WTC11 (cell line): ENCODE measurements around the gene NAT8L. TPM values are rescaled to one million over a fixed set of nuclear protein-coding genes. Genes with fewer than 3 reads are reported as not detected.

Source experiments
- ATAC-seq: fragments of 200-7000 bp; cut with Tn5 transposase; 2 replicates; pipeline ENCODE4 v1.10.0; 2021; ENCODE audit warnings: mild to moderate bottlenecking, moderate library complexity
- CTCF ChIA-PET: fragments of 300-600 bp; sonication (Branson Sonifier 250); formaldehyde crosslinking; loops from one replicate; lab custom pipeline; 2021; ENCODE audit warnings: antibody characterized with exemption; lab: Charles Lee
- POLR2A ChIA-PET: fragments of 350-600 bp; sonication (Branson Sonifier 250); formaldehyde crosslinking; loops from one replicate; lab custom pipeline; 2021; ENCODE audit warnings: antibody characterized with exemption; lab: Charles Lee
- DNase-seq: peaks from one replicate; pipeline ENCODE4 v3.0.0; 2021; ENCODE audit warnings: low spot score
- H3K27ac Mint-ChIP-seq: 2 replicates; pipeline ENCODE4 v1.8.0; 2021; ENCODE audit warnings: mixed read lengths
- H3K27me3 Mint-ChIP-seq: 2 replicates; pipeline ENCODE4 v1.8.0; 2021; ENCODE audit warnings: low read depth, mild to moderate bottlenecking, moderate library complexity, mixed read lengths
- H3K36me3 Mint-ChIP-seq: 2 replicates; pipeline ENCODE4 v1.8.0; 2021; ENCODE audit warnings: mixed read lengths
- H3K4me1 Mint-ChIP-seq: 2 replicates; pipeline ENCODE4 v1.8.0; 2022; ENCODE audit warnings: mixed read lengths
- H3K4me3 Mint-ChIP-seq: 2 replicates; pipeline ENCODE4 v1.8.0; 2021; ENCODE audit warnings: mild to moderate bottlenecking, moderate library complexity, mixed read lengths
- H3K9me3 Mint-ChIP-seq: 2 replicates; pipeline ENCODE4 v1.8.0; 2021; ENCODE audit warnings: mixed read lengths
- CREB1 ChIP-seq: sonication (generic); formaldehyde crosslinking; IDR thresholded peaks from 2 replicates; pipeline ENCODE4 v1.8.0; 2023; ENCODE audit warnings: mild to moderate bottlenecking, missing genetic modification reagents
- CREM ChIP-seq: sonication (generic); formaldehyde crosslinking; IDR thresholded peaks from 2 replicates; pipeline ENCODE4 v1.8.1; 2022; ENCODE audit warnings: mild to moderate bottlenecking, missing genetic modification reagents, moderate library complexity
- GTF2I ChIP-seq: fragments of 250-450 bp; sonication (Bioruptor Pico); conservative IDR thresholded peaks from 2 replicates; pipeline ENCODE4 v1.4.0; 2021; ENCODE audit warnings: mild to moderate bottlenecking
- HMGA2 ChIP-seq: fragments of 250-450 bp; sonication (Bioruptor Pico); IDR thresholded peaks from 2 replicates; pipeline ENCODE4 v1.4.0; 2021; ENCODE audit warnings: mild to moderate bottlenecking, moderate library complexity
- NR2C2 ChIP-seq: sonication (generic); formaldehyde crosslinking; IDR thresholded peaks from 2 replicates; pipeline ENCODE4 v1.8.0; 2022; ENCODE audit warnings: mild to moderate bottlenecking, missing genetic modification reagents
- SMAD3 ChIP-seq: sonication (generic); formaldehyde crosslinking; IDR thresholded peaks from 2 replicates; pipeline ENCODE4 v1.8.0; 2022; ENCODE audit warnings: missing genetic modification reagents, mild to moderate bottlenecking, borderline replicate concordance
- SOX15 ChIP-seq: fragments of 250-450 bp; sonication (Bioruptor Pico); IDR thresholded peaks from 2 replicates; pipeline ENCODE4 v1.9.0; 2021; ENCODE audit warnings: mild to moderate bottlenecking
- ZNF121 ChIP-seq: sonication (generic); formaldehyde crosslinking; IDR thresholded peaks from 2 replicates; pipeline ENCODE4 v1.8.0; 2023; ENCODE audit warnings: missing genetic modification reagents
- ZNF138 ChIP-seq: sonication (generic); formaldehyde crosslinking; conservative IDR thresholded peaks from 2 replicates; pipeline ENCODE4 v1.8.1; 2022; ENCODE audit warnings: mild to moderate bottlenecking, moderate library complexity, missing genetic modification reagents
- ZNF423 ChIP-seq: fragments of 250-450 bp; sonication (Bioruptor Pico); IDR thresholded peaks from 2 replicates; pipeline ENCODE4 v2.1.2; 2022; ENCODE audit warnings: mild to moderate bottlenecking, moderate library complexity
- total RNA-seq: library from RNA; stranded (reverse); gene quantifications from 3 replicates; pipeline ENCODE4 v1.2.3, GENCODE V29; 2021
- TF ChIP-seq, protein P1 (sequence below): sonication (generic); formaldehyde crosslinking; IDR thresholded peaks from 2 replicates; pipeline ENCODE4 v1.8.1; 2023; ENCODE audit warnings: mild to moderate bottlenecking, missing genetic modification reagents
- TF ChIP-seq, protein P2 (sequence below): sonication (generic); formaldehyde crosslinking; IDR thresholded peaks from 2 replicates; pipeline ENCODE4 v1.8.0; 2022; ENCODE audit warnings: mild to moderate bottlenecking, missing genetic modification reagents
- TF ChIP-seq, protein P3 (sequence below): sonication (generic); formaldehyde crosslinking; conservative IDR thresholded peaks from 2 replicates; pipeline ENCODE4 v1.8.1; 2023; ENCODE audit warnings: mild to moderate bottlenecking, low read depth, missing genetic modification reagents, moderate library complexity
- TF ChIP-seq, protein P4 (sequence below): fragments of 250-450 bp; sonication (Bioruptor Pico); IDR thresholded peaks from 2 replicates; pipeline ENCODE4 v2.1.2; 2022; ENCODE audit warnings: mild to moderate bottlenecking, moderate library complexity
- TF ChIP-seq, protein P5 (sequence below): sonication (generic); formaldehyde crosslinking; IDR thresholded peaks from 2 replicates; pipeline ENCODE4 v1.8.1; 2022; ENCODE audit warnings: mild to moderate bottlenecking, missing genetic modification reagents, moderate library complexity, borderline replicate concordance
- TF ChIP-seq, protein P6 (sequence below): sonication (generic); formaldehyde crosslinking; IDR thresholded peaks from 2 replicates; pipeline ENCODE4 v1.8.0; 2023; ENCODE audit warnings: missing genetic modification reagents, mild to moderate bottlenecking, borderline replicate concordance

NAT8L gene
- total RNA-seq, 1 experiment from 2014 or later, result 20.0 TPM

DNA sequence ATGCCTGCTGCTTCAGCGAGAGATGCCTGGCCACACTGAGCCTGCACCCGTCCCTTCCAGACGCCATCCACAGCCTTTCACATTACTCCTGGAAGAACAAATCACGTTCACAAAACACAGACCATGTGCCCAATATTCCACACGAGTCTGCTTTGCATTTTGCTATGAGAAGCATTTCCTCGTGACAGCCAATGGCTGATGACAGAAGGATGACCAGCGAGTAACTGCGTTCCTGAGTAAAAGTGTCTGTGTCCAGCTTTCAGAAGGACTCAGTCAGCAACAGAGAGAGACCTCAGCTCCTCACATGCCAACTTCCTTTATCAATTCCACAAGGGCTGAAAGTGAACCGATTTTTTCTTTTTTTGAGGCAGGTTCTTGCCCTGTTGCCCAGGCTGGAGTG is 19.5 kb downstream of the NAT8L start:
- DNase-seq, result no peak
- no peak overlapping the region; the same call in 1 of the 2 replicates for H3K27ac Mint-ChIP-seq
- CTCF ChIA-PET, result no interaction called here
- no peak overlapping the region for H3K4me3 Mint-ChIP-seq
- POLR2A ChIA-PET, result interaction anchor here (0.7 kb wide), 1 partner anchor 64 kb away, joined by 3 read pairs; no protein-coding TSS in a partner anchor
- no peaks in the 10 kb centered on the region for H3K4me1 Mint-ChIP-seq
- H3K27me3 Mint-ChIP-seq, result no peaks in the 10 kb centered on the region; the same call in none of the 2 replicates
- H3K9me3 Mint-ChIP-seq, result no peaks in the 10 kb centered on the region
- H3K36me3 Mint-ChIP-seq, result no peaks in the 10 kb centered on the region
- TF ChIP-seq CREB1 (CRISPR knock-in tag), result no peak
- no peak for TF ChIP-seq SOX15 (CRISPR knock-in tag)
- TF ChIP-seq SMAD3 (CRISPR knock-in tag), result no peak
- TF ChIP-seq, protein P1, sequence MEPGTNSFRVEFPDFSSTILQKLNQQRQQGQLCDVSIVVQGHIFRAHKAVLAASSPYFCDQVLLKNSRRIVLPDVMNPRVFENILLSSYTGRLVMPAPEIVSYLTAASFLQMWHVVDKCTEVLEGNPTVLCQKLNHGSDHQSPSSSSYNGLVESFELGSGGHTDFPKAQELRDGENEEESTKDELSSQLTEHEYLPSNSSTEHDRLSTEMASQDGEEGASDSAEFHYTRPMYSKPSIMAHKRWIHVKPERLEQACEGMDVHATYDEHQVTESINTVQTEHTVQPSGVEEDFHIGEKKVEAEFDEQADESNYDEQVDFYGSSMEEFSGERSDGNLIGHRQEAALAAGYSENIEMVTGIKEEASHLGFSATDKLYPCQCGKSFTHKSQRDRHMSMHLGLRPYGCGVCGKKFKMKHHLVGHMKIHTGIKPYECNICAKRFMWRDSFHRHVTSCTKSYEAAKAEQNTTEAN (CRISPR knock-in tag), result no peak
- TF ChIP-seq, protein P2, sequence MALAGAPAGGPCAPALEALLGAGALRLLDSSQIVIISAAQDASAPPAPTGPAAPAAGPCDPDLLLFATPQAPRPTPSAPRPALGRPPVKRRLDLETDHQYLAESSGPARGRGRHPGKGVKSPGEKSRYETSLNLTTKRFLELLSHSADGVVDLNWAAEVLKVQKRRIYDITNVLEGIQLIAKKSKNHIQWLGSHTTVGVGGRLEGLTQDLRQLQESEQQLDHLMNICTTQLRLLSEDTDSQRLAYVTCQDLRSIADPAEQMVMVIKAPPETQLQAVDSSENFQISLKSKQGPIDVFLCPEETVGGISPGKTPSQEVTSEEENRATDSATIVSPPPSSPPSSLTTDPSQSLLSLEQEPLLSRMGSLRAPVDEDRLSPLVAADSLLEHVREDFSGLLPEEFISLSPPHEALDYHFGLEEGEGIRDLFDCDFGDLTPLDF, result no peak
- TF ChIP-seq, protein P3, sequence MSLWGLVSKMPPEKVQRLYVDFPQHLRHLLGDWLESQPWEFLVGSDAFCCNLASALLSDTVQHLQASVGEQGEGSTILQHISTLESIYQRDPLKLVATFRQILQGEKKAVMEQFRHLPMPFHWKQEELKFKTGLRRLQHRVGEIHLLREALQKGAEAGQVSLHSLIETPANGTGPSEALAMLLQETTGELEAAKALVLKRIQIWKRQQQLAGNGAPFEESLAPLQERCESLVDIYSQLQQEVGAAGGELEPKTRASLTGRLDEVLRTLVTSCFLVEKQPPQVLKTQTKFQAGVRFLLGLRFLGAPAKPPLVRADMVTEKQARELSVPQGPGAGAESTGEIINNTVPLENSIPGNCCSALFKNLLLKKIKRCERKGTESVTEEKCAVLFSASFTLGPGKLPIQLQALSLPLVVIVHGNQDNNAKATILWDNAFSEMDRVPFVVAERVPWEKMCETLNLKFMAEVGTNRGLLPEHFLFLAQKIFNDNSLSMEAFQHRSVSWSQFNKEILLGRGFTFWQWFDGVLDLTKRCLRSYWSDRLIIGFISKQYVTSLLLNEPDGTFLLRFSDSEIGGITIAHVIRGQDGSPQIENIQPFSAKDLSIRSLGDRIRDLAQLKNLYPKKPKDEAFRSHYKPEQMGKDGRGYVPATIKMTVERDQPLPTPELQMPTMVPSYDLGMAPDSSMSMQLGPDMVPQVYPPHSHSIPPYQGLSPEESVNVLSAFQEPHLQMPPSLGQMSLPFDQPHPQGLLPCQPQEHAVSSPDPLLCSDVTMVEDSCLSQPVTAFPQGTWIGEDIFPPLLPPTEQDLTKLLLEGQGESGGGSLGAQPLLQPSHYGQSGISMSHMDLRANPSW (CRISPR knock-in tag), result no peak
- TF ChIP-seq, protein P4, sequence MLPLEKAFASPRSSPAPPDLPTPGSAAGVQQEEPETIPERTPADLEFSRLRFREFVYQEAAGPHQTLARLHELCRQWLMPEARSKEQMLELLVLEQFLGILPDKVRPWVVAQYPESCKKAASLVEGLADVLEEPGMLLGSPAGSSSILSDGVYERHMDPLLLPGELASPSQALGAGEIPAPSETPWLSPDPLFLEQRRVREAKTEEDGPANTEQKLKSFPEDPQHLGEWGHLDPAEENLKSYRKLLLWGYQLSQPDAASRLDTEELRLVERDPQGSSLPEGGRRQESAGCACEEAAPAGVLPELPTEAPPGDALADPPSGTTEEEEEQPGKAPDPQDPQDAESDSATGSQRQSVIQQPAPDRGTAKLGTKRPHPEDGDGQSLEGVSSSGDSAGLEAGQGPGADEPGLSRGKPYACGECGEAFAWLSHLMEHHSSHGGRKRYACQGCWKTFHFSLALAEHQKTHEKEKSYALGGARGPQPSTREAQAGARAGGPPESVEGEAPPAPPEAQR (CRISPR knock-in tag), result no peak
- no peak for ATAC-seq

DNA sequence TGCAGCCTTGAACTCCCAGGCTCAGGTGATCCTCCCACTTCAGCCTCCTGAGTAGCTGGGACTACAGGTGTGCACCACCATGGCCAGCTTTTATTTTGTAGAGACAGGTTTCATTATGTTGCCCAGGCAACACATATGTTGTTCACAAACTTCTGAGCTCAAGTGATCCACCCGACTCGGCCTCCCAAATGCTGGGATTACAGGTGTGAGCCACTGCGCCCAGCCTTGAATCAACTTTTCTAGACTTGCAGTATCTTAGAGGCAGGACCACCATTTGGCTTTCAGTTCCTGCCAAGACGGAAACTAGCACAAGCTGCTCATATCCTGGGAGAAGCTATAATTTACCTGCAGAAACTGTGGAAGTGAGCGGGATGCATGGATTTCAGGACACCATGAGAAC is 19.9 kb downstream of the NAT8L start:
- ChIA-PET POLR2A (interaction anchor here (0.7 kb wide), 1 partner anchor 63 kb away, joined by 3 read pairs; no protein-coding TSS in a partner anchor), CTCF (no interaction called here)
- TF ChIP-seq ZNF138 (CRISPR knock-in tag) (no peak), ZNF423 (CRISPR knock-in tag) (no peak)
- H3K36me3 Mint-ChIP-seq, result no peaks in the 10 kb centered on the region
- no peaks in the 10 kb centered on the region for H3K9me3 Mint-ChIP-seq
- no peak for ATAC-seq
- H3K27ac Mint-ChIP-seq, result no peak overlapping the region
- DNase-seq, result no peak
- H3K4me1 Mint-ChIP-seq, result no peaks in the 10 kb centered on the region
- no peak overlapping the region for H3K4me3 Mint-ChIP-seq
- no peaks in the 10 kb centered on the region; the same call in none of the 2 replicates for H3K27me3 Mint-ChIP-seq

DNA sequence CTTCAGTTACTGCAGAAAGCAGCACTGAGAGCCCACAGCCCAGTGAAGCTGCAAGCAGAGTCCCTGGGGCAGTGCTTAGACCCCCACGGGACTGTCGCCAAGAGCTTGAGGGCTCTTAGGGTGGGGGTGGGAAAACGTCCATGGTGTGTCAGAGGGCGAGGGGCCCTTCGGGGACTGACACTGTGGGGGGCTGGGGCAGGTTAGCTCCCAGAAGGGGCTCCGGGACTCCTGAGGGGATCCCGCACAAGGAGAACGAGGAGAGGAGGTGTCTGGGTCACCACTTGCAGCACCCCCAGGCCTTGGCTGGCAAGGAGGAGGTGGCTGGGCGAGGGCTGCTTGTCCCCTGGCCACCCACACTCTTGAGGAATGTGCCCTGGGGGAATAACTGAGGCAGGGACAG is 20.8 kb downstream of the NAT8L start:
- no peak overlapping the region for H3K4me3 Mint-ChIP-seq
- DNase-seq (no peak), ATAC-seq (no peak)
- H3K27ac Mint-ChIP-seq, result no peak overlapping the region
- H3K9me3 Mint-ChIP-seq, result no peaks in the 10 kb centered on the region
- no peaks in the 10 kb centered on the region for H3K36me3 Mint-ChIP-seq
- ChIA-PET POLR2A (no interaction called here), CTCF (no interaction called here)
- H3K27me3 Mint-ChIP-seq, result no peaks in the 10 kb centered on the region; the same call in none of the 2 replicates
- no peaks in the 10 kb centered on the region for H3K4me1 Mint-ChIP-seq
- TF ChIP-seq CREB1 (CRISPR knock-in tag) (no peak), CREM (CRISPR knock-in tag) (no peak), NR2C2 (CRISPR knock-in tag) (no peak), HMGA2 (CRISPR knock-in tag) (no peak), GTF2I (CRISPR knock-in tag) (no peak), ZNF121 (CRISPR knock-in tag) (no peak)
- TF ChIP-seq, protein P5, sequence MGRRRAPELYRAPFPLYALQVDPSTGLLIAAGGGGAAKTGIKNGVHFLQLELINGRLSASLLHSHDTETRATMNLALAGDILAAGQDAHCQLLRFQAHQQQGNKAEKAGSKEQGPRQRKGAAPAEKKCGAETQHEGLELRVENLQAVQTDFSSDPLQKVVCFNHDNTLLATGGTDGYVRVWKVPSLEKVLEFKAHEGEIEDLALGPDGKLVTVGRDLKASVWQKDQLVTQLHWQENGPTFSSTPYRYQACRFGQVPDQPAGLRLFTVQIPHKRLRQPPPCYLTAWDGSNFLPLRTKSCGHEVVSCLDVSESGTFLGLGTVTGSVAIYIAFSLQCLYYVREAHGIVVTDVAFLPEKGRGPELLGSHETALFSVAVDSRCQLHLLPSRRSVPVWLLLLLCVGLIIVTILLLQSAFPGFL (CRISPR knock-in tag), result no peak
- TF ChIP-seq, protein P6, sequence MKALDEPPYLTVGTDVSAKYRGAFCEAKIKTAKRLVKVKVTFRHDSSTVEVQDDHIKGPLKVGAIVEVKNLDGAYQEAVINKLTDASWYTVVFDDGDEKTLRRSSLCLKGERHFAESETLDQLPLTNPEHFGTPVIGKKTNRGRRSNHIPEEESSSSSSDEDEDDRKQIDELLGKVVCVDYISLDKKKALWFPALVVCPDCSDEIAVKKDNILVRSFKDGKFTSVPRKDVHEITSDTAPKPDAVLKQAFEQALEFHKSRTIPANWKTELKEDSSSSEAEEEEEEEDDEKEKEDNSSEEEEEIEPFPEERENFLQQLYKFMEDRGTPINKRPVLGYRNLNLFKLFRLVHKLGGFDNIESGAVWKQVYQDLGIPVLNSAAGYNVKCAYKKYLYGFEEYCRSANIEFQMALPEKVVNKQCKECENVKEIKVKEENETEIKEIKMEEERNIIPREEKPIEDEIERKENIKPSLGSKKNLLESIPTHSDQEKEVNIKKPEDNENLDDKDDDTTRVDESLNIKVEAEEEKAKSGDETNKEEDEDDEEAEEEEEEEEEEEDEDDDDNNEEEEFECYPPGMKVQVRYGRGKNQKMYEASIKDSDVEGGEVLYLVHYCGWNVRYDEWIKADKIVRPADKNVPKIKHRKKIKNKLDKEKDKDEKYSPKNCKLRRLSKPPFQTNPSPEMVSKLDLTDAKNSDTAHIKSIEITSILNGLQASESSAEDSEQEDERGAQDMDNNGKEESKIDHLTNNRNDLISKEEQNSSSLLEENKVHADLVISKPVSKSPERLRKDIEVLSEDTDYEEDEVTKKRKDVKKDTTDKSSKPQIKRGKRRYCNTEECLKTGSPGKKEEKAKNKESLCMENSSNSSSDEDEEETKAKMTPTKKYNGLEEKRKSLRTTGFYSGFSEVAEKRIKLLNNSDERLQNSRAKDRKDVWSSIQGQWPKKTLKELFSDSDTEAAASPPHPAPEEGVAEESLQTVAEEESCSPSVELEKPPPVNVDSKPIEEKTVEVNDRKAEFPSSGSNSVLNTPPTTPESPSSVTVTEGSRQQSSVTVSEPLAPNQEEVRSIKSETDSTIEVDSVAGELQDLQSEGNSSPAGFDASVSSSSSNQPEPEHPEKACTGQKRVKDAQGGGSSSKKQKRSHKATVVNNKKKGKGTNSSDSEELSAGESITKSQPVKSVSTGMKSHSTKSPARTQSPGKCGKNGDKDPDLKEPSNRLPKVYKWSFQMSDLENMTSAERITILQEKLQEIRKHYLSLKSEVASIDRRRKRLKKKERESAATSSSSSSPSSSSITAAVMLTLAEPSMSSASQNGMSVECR (CRISPR knock-in tag), result no peak
- TF ChIP-seq, protein P4 (CRISPR knock-in tag), result no peak
